ENCODE results near the gene CLNK.

DNA sequence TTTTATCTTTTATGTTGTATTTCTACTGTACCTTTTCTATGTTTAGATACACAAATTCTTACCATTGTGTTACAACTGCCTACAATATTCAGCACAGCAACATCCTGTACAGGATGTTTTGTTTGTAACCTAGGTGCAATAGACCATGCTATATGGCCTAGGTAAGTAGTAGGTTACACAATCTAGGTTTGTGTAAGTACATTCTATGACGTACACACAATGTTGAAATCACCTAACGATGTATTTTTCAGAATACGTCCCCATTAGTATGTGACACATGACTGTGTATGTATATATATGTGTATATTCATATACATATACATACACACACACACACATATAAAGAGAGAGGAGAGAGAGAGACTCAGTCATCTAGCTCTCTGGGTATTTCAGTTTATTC is 103.5 kb downstream of the CLNK start:
- no peak for TF ChIP-seq POLR2A (IDR thresholded peaks at IDR 0.05)
- TF ChIP-seq, protein P1, sequence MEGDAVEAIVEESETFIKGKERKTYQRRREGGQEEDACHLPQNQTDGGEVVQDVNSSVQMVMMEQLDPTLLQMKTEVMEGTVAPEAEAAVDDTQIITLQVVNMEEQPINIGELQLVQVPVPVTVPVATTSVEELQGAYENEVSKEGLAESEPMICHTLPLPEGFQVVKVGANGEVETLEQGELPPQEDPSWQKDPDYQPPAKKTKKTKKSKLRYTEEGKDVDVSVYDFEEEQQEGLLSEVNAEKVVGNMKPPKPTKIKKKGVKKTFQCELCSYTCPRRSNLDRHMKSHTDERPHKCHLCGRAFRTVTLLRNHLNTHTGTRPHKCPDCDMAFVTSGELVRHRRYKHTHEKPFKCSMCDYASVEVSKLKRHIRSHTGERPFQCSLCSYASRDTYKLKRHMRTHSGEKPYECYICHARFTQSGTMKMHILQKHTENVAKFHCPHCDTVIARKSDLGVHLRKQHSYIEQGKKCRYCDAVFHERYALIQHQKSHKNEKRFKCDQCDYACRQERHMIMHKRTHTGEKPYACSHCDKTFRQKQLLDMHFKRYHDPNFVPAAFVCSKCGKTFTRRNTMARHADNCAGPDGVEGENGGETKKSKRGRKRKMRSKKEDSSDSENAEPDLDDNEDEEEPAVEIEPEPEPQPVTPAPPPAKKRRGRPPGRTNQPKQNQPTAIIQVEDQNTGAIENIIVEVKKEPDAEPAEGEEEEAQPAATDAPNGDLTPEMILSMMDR (IDR thresholded peaks at IDR 0.05): no peak

Data from lower leg skin (tissue), 3 donors.